K562 (cell line): ENCODE measurements around the gene CLDN10.

ENCODE experiments used
- CEBPG ChIP-seq, 3 experiments: fragments of 200-800 bp in 1 of 3; sonication (Bioruptor generic) in 1 of 3; sonication (generic) in 1 of 3; formaldehyde crosslinking in 1 of 3; IDR thresholded peaks in 2 of 3; conservative IDR thresholded peaks in 1 of 3; 2 replicates each; pipeline versions ENCODE4 v1.6.1 to v1.8.0; 2016 to 2022; ENCODE audit warnings: missing compliant biosample characterization in 2 of 3, missing genetic modification characterization in 2 of 3, mild to moderate bottlenecking in 1 of 3, missing genetic modification reagents in 1 of 3
- POLR2A ChIP-seq: fragments of 450-650 bp; conservative IDR thresholded peaks from 2 replicates; pipeline ENCODE4 v1.6.1; 2016
- POLR2AphosphoS5 ChIP-seq: IDR thresholded peaks from 2 replicates; pipeline ENCODE4 v1.6.1; 2011; ENCODE audit warnings: mild to moderate bottlenecking, low read depth, low read length, moderate library complexity; ENCODE audit not compliant: control insufficient read depth, insufficient read depth
- U2AF1 ChIP-seq: fragments of 200-400 bp; formaldehyde crosslinking; optimal IDR thresholded peaks from 2 replicates; pipeline ENCODE3; 2017; ENCODE audit warnings: mild to moderate bottlenecking, low read depth, low read length, moderate library complexity
- ZNF121 ChIP-seq: sonication (generic); formaldehyde crosslinking; conservative IDR thresholded peaks from 2 replicates; pipeline ENCODE4 v1.8.0; 2022; ENCODE audit warnings: missing genetic modification reagents
- TF ChIP-seq, protein P1 (sequence below): sonication (generic); formaldehyde crosslinking; IDR thresholded peaks from 2 replicates; pipeline ENCODE4 v1.8.1; 2023; ENCODE audit warnings: mild to moderate bottlenecking, missing genetic modification reagents
- TF ChIP-seq, protein P2 (sequence below), 2 experiments: fragments of 450-650 bp; formaldehyde crosslinking in 1 of 2; IDR thresholded peaks; 2 replicates each; pipeline versions ENCODE4 v1.4.0 to v1.6.1; 2014 to 2020; ENCODE audit warnings: mild to moderate bottlenecking in 2 of 2, borderline replicate concordance in 1 of 2, low read depth in 1 of 2

DNA sequence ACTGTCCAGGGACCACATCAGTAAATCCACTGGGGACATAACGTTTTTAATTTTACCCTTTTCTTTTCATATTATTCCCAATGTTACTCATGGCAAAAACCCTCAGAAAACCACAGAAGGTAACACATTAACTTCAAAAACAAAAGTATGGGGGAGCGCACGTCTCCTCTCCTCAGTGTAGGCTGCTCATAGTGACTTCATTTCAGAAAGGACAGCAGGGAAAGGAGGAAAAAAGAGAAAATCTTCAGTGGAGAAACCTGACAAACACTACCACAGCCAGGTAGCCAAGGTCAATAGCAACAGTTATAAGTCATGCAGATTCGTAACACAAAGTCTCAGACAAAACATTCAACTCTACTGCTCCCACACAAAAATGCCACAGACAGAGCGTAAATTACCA lies 70.6 kb downstream of the CLDN10 start:
- TF ChIP-seq POLR2A (no peak), U2AF1 (no peak), POLR2AphosphoS5 (no peak), CEBPG (CRISPR knock-in tag; IDR thresholded peaks at IDR 0.05) (no peak), CEBPG (tag; conservative IDR thresholded peaks at IDR 0.05 in 1 of 2, IDR thresholded peaks at IDR 0.05 in 1 of 2) (no peak), ZNF121 (no peak)
- TF ChIP-seq, protein P1, sequence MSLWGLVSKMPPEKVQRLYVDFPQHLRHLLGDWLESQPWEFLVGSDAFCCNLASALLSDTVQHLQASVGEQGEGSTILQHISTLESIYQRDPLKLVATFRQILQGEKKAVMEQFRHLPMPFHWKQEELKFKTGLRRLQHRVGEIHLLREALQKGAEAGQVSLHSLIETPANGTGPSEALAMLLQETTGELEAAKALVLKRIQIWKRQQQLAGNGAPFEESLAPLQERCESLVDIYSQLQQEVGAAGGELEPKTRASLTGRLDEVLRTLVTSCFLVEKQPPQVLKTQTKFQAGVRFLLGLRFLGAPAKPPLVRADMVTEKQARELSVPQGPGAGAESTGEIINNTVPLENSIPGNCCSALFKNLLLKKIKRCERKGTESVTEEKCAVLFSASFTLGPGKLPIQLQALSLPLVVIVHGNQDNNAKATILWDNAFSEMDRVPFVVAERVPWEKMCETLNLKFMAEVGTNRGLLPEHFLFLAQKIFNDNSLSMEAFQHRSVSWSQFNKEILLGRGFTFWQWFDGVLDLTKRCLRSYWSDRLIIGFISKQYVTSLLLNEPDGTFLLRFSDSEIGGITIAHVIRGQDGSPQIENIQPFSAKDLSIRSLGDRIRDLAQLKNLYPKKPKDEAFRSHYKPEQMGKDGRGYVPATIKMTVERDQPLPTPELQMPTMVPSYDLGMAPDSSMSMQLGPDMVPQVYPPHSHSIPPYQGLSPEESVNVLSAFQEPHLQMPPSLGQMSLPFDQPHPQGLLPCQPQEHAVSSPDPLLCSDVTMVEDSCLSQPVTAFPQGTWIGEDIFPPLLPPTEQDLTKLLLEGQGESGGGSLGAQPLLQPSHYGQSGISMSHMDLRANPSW (CRISPR knock-in tag), result no peak
- TF ChIP-seq, protein P2, sequence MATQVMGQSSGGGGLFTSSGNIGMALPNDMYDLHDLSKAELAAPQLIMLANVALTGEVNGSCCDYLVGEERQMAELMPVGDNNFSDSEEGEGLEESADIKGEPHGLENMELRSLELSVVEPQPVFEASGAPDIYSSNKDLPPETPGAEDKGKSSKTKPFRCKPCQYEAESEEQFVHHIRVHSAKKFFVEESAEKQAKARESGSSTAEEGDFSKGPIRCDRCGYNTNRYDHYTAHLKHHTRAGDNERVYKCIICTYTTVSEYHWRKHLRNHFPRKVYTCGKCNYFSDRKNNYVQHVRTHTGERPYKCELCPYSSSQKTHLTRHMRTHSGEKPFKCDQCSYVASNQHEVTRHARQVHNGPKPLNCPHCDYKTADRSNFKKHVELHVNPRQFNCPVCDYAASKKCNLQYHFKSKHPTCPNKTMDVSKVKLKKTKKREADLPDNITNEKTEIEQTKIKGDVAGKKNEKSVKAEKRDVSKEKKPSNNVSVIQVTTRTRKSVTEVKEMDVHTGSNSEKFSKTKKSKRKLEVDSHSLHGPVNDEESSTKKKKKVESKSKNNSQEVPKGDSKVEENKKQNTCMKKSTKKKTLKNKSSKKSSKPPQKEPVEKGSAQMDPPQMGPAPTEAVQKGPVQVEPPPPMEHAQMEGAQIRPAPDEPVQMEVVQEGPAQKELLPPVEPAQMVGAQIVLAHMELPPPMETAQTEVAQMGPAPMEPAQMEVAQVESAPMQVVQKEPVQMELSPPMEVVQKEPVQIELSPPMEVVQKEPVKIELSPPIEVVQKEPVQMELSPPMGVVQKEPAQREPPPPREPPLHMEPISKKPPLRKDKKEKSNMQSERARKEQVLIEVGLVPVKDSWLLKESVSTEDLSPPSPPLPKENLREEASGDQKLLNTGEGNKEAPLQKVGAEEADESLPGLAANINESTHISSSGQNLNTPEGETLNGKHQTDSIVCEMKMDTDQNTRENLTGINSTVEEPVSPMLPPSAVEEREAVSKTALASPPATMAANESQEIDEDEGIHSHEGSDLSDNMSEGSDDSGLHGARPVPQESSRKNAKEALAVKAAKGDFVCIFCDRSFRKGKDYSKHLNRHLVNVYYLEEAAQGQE (IDR thresholded peaks at IDR 0.05; ENCODE audit: borderline replicate concordance), result no peak
- TF ChIP-seq, protein P2 (CRISPR knock-in tag; IDR thresholded peaks at IDR 0.05; ENCODE audit: low read depth), result no peak
